SK-N-MC (cell line): ENCODE measurements around the gene TKTL1.

ENCODE experiments used
- EZH2 ChIP-seq: fragments of 200-600 bp; sonication (generic); IDR thresholded peaks from one replicate; pipeline ENCODE4 v1.6.1; 2017; ENCODE audit warnings: antibody characterized with exemption
- FOXP2 ChIP-seq: optimal IDR thresholded peaks from 2 replicates; pipeline ENCODE3; 2011; ENCODE audit warnings: mild to moderate bottlenecking, moderate library complexity; ENCODE audit not compliant: insufficient read depth; ENCODE audit errors: extremely low read length, control extremely low read depth

GRCh38 chrX:154379569-154379951 lies 84.0 kb downstream of the TKTL1 start:
- TF ChIP-seq FOXP2 = no peak
- TF ChIP-seq EZH2 = no peak
